Skeletal muscle satellite cell (primary cell): ENCODE measurements around the gene CDC42BPB.
A peak's percentile ranks its signal among the peaks of the same experiment; 100 is the strongest.

Experiments
- H3K27me3 ChIP-seq: 2 replicates; pipeline ENCODE4 v1.7.0; 2013; ENCODE audit warnings: low read length; ENCODE audit not compliant: control insufficient read depth, insufficient read depth
- H3K36me3 ChIP-seq: 2 replicates; pipeline ENCODE4 v1.7.0; 2013; ENCODE audit warnings: mild to moderate bottlenecking, control low read depth, low read length; ENCODE audit not compliant: insufficient read depth
- H3K4me1 ChIP-seq: 2 replicates; pipeline ENCODE4 v1.7.0; 2013; ENCODE audit warnings: low read length; ENCODE audit not compliant: control insufficient read depth, insufficient read depth
- H3K4me2 ChIP-seq: 2 replicates; pipeline ENCODE4 v1.7.0; 2013; ENCODE audit warnings: mild to moderate bottlenecking, low read length
- H3K4me3 ChIP-seq: 2 replicates; pipeline ENCODE4 v1.7.0; 2013; ENCODE audit warnings: low read length
- H3K9ac ChIP-seq: 2 replicates; pipeline ENCODE4 v1.7.0; 2013; ENCODE audit warnings: mild to moderate bottlenecking, low read depth, low read length, moderate library complexity
- H3K9me3 ChIP-seq: replicated peaks from 2 replicates; pipeline ENCODE4 v1.7.0; 2013; ENCODE audit warnings: mild to moderate bottlenecking, control low read depth, low read length

Gene CDC42BPB

GRCh38 chr14:103078860-103079587 lies 21.7 kb upstream of the CDC42BPB start:
- no peak overlapping the region for H3K4me3 ChIP-seq
- no peak overlapping the region for H3K9ac ChIP-seq
- peaks cover 26% of the 10 kb centered on the region for H3K27me3 ChIP-seq
- peaks cover 8% of the 10 kb centered on the region for H3K4me1 ChIP-seq
- no peak overlapping the region for H3K4me2 ChIP-seq
- H3K9me3 ChIP-seq, result no peaks in the 10 kb centered on the region
- no peaks in the 10 kb centered on the region for H3K36me3 ChIP-seq

- Histone ChIP-seq H3K27me3 (peaks cover 23% of the 10 kb centered on the region), H3K9ac (no peak overlapping the region)
Measured at GRCh38 chr14:103078420-103078749, 21.0 kb upstream of the CDC42BPB start.

GRCh38 chr14:103074729-103075367 lies 17.5 kb upstream of the CDC42BPB start:
- H3K4me1 ChIP-seq, result peaks cover 8% of the 10 kb centered on the region
- H3K4me3 ChIP-seq, result peak overlapping the region; percentile 69
- peak overlapping the region; percentile 67 for H3K9ac ChIP-seq
- peak overlapping the region; percentile 93 for H3K4me2 ChIP-seq
- peaks cover 7% of the 10 kb centered on the region for H3K27me3 ChIP-seq
- H3K36me3 ChIP-seq, result no peaks in the 10 kb centered on the region
- no peaks in the 10 kb centered on the region for H3K9me3 ChIP-seq

More at GRCh38 chr14:103078420-103078749, 21.0 kb upstream of the CDC42BPB start:
- H3K9me3 ChIP-seq, result no peaks in the 10 kb centered on the region
- H3K36me3 ChIP-seq, result no peaks in the 10 kb centered on the region
- peaks cover 8% of the 10 kb centered on the region for H3K4me1 ChIP-seq
- H3K4me2 ChIP-seq, result no peak overlapping the region
- no peak overlapping the region for H3K4me3 ChIP-seq

- H3K9ac ChIP-seq, result no peak overlapping the region
- H3K27me3 ChIP-seq, result peaks cover 3% of the 10 kb centered on the region
- H3K36me3 ChIP-seq, result no peaks in the 10 kb centered on the region
- no peaks in the 10 kb centered on the region for H3K9me3 ChIP-seq
- H3K4me2 ChIP-seq, result no peak overlapping the region
- H3K4me1 ChIP-seq, result peaks cover 8% of the 10 kb centered on the region
- no peak overlapping the region for H3K4me3 ChIP-seq
Measured at GRCh38 chr14:103073876-103074728, 16.8 kb upstream of the CDC42BPB start.

GRCh38 chr14:103073367-103073875 lies 16.1 kb upstream of the CDC42BPB start:
- H3K4me3 ChIP-seq, result no peak overlapping the region
- H3K36me3 ChIP-seq, result no peaks in the 10 kb centered on the region
- peaks cover 3% of the 10 kb centered on the region for H3K27me3 ChIP-seq
- H3K4me2 ChIP-seq, result no peak overlapping the region
- peaks cover 11% of the 10 kb centered on the region for H3K4me1 ChIP-seq
- no peak overlapping the region for H3K9ac ChIP-seq
- H3K9me3 ChIP-seq, result no peaks in the 10 kb centered on the region

GRCh38 chr14:103072595-103073366 lies 15.4 kb upstream of the CDC42BPB start:
- Histone ChIP-seq H3K4me1 (peaks cover 18% of the 10 kb centered on the region), H3K9me3 (no peaks in the 10 kb centered on the region), H3K36me3 (no peaks in the 10 kb centered on the region), H3K9ac (no peak overlapping the region), H3K4me3 (no peak overlapping the region), H3K27me3 (peaks cover 3% of the 10 kb centered on the region), H3K4me2 (no peak overlapping the region)

- H3K27me3 ChIP-seq, result peaks cover 3% of the 10 kb centered on the region
- no peak overlapping the region for H3K4me2 ChIP-seq
- no peaks in the 10 kb centered on the region for H3K9me3 ChIP-seq
- no peak overlapping the region for H3K9ac ChIP-seq
- H3K4me1 ChIP-seq, result peaks cover 26% of the 10 kb centered on the region
- H3K36me3 ChIP-seq, result no peaks in the 10 kb centered on the region
- no peak overlapping the region for H3K4me3 ChIP-seq
Measured at GRCh38 chr14:103071544-103072251, 14.3 kb upstream of the CDC42BPB start.

GRCh38 chr14:103070971-103071542 lies 13.7 kb upstream of the CDC42BPB start:
- Histone ChIP-seq H3K9me3 (no peaks in the 10 kb centered on the region), H3K9ac (no peak overlapping the region), H3K4me3 (no peak overlapping the region), H3K27me3 (peaks cover 3% of the 10 kb centered on the region), H3K4me2 (no peak overlapping the region), H3K4me1 (peaks cover 31% of the 10 kb centered on the region), H3K36me3 (no peaks in the 10 kb centered on the region)

GRCh38 chr14:103070263-103070885 lies 13.0 kb upstream of the CDC42BPB start:
- Histone ChIP-seq H3K36me3 (no peaks in the 10 kb centered on the region), H3K4me3 (no peak overlapping the region), H3K9me3 (no peaks in the 10 kb centered on the region), H3K4me2 (no peak overlapping the region), H3K27me3 (peaks cover 3% of the 10 kb centered on the region), H3K4me1 (peaks cover 30% of the 10 kb centered on the region), H3K9ac (no peak overlapping the region)
